HCT116 (cell line): ENCODE measurements around the gene CLEC11A. TPM values are rescaled to one million over a fixed set of nuclear protein-coding genes. Genes with fewer than 3 reads are reported as not detected.

Experiments
- ATAC-seq: fragments of 200-7000 bp; cut with Tn5 transposase; 2 replicates; pipeline ENCODE4 v1.9.1; 2020; ENCODE audit warnings: mild to moderate bottlenecking, moderate library complexity
- BruUV-seq: library from RNA; stranded (reverse); fragments of 400-500 nt; replicated peaks from 2 replicates; lab custom pipeline; 2021; lab: Mats Ljungman, UMichigan
- CTCF ChIA-PET: fragments of 300-600 bp; sonication (Branson Sonifier 250); formaldehyde crosslinking; loops from one replicate; lab custom pipeline; 2021; ENCODE audit warnings: antibody characterized with exemption; lab: Charles Lee
- POLR2A ChIA-PET: fragments of 300-600, 350-600 bp; sonication (Branson Sonifier 250); formaldehyde crosslinking; loops from one replicate; lab custom pipeline; 2021; ENCODE audit warnings: antibody characterized with exemption; lab: Charles Lee
- RAD21 ChIA-PET, 2 experiments: fragments of 300-600 bp; sonication (Branson Sonifier 250); formaldehyde crosslinking; loops; one replicate each; lab custom pipeline; 2023; ENCODE audit warnings: low total read pairs in 2 of 2; ENCODE audit not compliant: uncharacterized antibody in 2 of 2, unreplicated experiment in 2 of 2, low non-redundant PET in 1 of 2; lab: Charles Lee
- DNase-seq: peaks from one replicate; pipeline ENCODE4 v3.0.0-alpha.2; 2010; ENCODE audit warnings: low read depth, low spot score
- H2AFZ ChIP-seq: fragments of 200-600 bp; shearing (Covaris generic), sonication (generic); 2 replicates; pipeline ENCODE4 v1.6.1; 2017; ENCODE audit warnings: low read depth, mixed run types, mixed read lengths, antibody characterized with exemption, low read length; ENCODE audit not compliant: poor library complexity, severe bottlenecking
- H3K27ac ChIP-seq: 2 replicates; pipeline ENCODE4 v1.5.1; 2012; ENCODE audit warnings: low read depth, low read length
- H3K27me3 ChIP-seq: fragments of 200-600 bp; sonication (generic); 2 replicates; pipeline ENCODE4 v1.6.1; 2016; ENCODE audit warnings: mixed run types, low read length, mixed read lengths; ENCODE audit not compliant: insufficient read depth
- H3K36me3 ChIP-seq, 2 experiments: fragments of 200-500 bp in 1 of 2; fragments of 200-600 bp in 1 of 2; sonication (Bioruptor generic) in 1 of 2; sonication (generic) in 1 of 2; 2 replicates each; pipeline versions ENCODE4 v1.5.1 to v1.6.1; 2014 to 2016; ENCODE audit warnings: low read length in 2 of 2, inconsistent platforms in 1 of 2, mixed read lengths in 1 of 2, mixed run types in 1 of 2; ENCODE audit not compliant: insufficient read depth in 2 of 2, control insufficient read depth in 1 of 2
- H3K4me1 ChIP-seq, 2 experiments: fragments of 200-600 bp in 1 of 2; sonication (generic) in 1 of 2; 2 replicates each; pipeline versions ENCODE4 v1.5.1 to v1.6.1; 2012 to 2017; ENCODE audit warnings: low read length in 2 of 2, inconsistent platforms in 1 of 2, mild to moderate bottlenecking in 1 of 2, mixed read lengths in 1 of 2, mixed run types in 1 of 2, moderate library complexity in 1 of 2; ENCODE audit not compliant: insufficient read depth in 2 of 2, control insufficient read depth in 1 of 2
- H3K4me2 ChIP-seq: fragments of 200-600 bp; sonication (generic); 2 replicates; pipeline ENCODE4 v1.6.1; 2017; ENCODE audit warnings: mixed run types, low read length, mixed read lengths
- H3K4me3 ChIP-seq, 2 experiments: fragments of 200-600 bp in 1 of 2; sonication (generic) in 1 of 2; replicated peaks in 1 of 2; 2 replicates each; pipeline ENCODE4 v1.5.1; 2011 to 2016; ENCODE audit warnings: low read length in 2 of 2, control low read depth in 1 of 2, low read depth in 1 of 2, mild to moderate bottlenecking in 1 of 2, mixed read lengths in 1 of 2, mixed run types in 1 of 2
- H3K79me2 ChIP-seq: fragments of 200-600 bp; sonication (generic); 2 replicates; pipeline ENCODE4 v1.6.1; 2017; ENCODE audit warnings: mild to moderate bottlenecking, mixed run types, low read length, moderate library complexity, mixed read lengths; ENCODE audit not compliant: insufficient read depth
- H3K9ac ChIP-seq: fragments of 200-600 bp; sonication (generic); 2 replicates; pipeline ENCODE4 v1.6.1; 2016; ENCODE audit warnings: low read length, mixed read lengths
- H3K9me2 ChIP-seq: fragments of 200-600 bp; sonication (generic), shearing (Covaris generic); 2 replicates; pipeline ENCODE4 v1.6.1; 2017; ENCODE audit warnings: mixed run types, mild to moderate bottlenecking, moderate library complexity; ENCODE audit not compliant: insufficient read depth
- H3K9me3 ChIP-seq, 2 experiments: fragments of 200-500 bp in 1 of 2; fragments of 200-600 bp in 1 of 2; sonication (Bioruptor generic) in 1 of 2; sonication (generic) in 1 of 2; 2 replicates each; pipeline ENCODE4 v1.6.1; 2014 to 2017; ENCODE audit warnings: low read length in 2 of 2, mixed read lengths in 2 of 2, inconsistent platforms in 1 of 2, low read depth in 1 of 2, mild to moderate bottlenecking in 1 of 2, mixed run types in 1 of 2, moderate library complexity in 1 of 2; ENCODE audit not compliant: control insufficient read depth in 1 of 2, insufficient read depth in 1 of 2
- H4K20me1 ChIP-seq: fragments of 200-600 bp; sonication (generic), shearing (Covaris generic); 2 replicates; pipeline ENCODE4 v1.6.1; 2017; ENCODE audit warnings: mixed run types, mild to moderate bottlenecking, moderate library complexity; ENCODE audit not compliant: insufficient read depth
- CBX3 ChIP-seq: IDR thresholded peaks from 2 replicates; pipeline ENCODE4 v1.6.1; 2012; ENCODE audit warnings: low read depth
- CEBPB ChIP-seq: IDR thresholded peaks from 2 replicates; pipeline ENCODE4 v1.6.1; 2012; ENCODE audit warnings: low read depth
- EGR1 ChIP-seq: IDR thresholded peaks from 2 replicates; pipeline ENCODE4 v1.6.1; 2012; ENCODE audit warnings: low read depth
- ELF1 ChIP-seq: IDR thresholded peaks from 2 replicates; pipeline ENCODE4 v1.6.1; 2012; ENCODE audit warnings: low read depth, borderline replicate concordance
- EZH2 ChIP-seq: fragments of 200-600 bp; sonication (generic); IDR thresholded peaks from 2 replicates; pipeline ENCODE4 v1.6.1; 2017; ENCODE audit warnings: antibody characterized with exemption, mixed run types
- EZH2phosphoT487 ChIP-seq: fragments of 200-600 bp; IDR thresholded peaks from 2 replicates; pipeline ENCODE4 v1.6.1; 2018; ENCODE audit warnings: antibody characterized with exemption, borderline replicate concordance
- JUND ChIP-seq: IDR thresholded peaks from 2 replicates; pipeline ENCODE4 v1.6.1; 2012
- POLR2A ChIP-seq: IDR thresholded peaks from 2 replicates; pipeline ENCODE4 v1.7.0; 2011; ENCODE audit warnings: borderline replicate concordance; ENCODE audit not compliant: insufficient read depth, insufficient read length; ENCODE audit errors: extremely low read depth
- POLR2AphosphoS5 ChIP-seq: IDR thresholded peaks from 2 replicates; pipeline ENCODE4 v1.6.1; 2011; ENCODE audit warnings: mild to moderate bottlenecking, low read depth, low read length, moderate library complexity
- RAD21 ChIP-seq: IDR thresholded peaks from 2 replicates; pipeline ENCODE4 v1.6.1; 2012; ENCODE audit warnings: low read depth, mild to moderate bottlenecking
- TCF7L2 ChIP-seq: IDR thresholded peaks from 2 replicates; pipeline ENCODE4 v1.7.0; 2011; ENCODE audit warnings: borderline replicate concordance, inconsistent platforms; ENCODE audit not compliant: insufficient read depth, insufficient read length; ENCODE audit errors: extremely low read depth
- YY1 ChIP-seq: IDR thresholded peaks from 2 replicates; pipeline ENCODE4 v1.6.1; 2011; ENCODE audit warnings: low read length, low read depth, moderate library complexity, mild to moderate bottlenecking; ENCODE audit not compliant: insufficient replicate concordance; ENCODE audit errors: extremely low read depth
- ZFX ChIP-seq: fragments of 450-650 bp; IDR thresholded peaks from 2 replicates; pipeline ENCODE4 v1.6.1; 2017
- ZNF274 ChIP-seq: fragments of 200-500 bp; sonication (Bioruptor generic); IDR thresholded peaks from 2 replicates; pipeline ENCODE4 v1.6.1; 2014; ENCODE audit warnings: mild to moderate bottlenecking, low read depth, low read length, inconsistent platforms
- intact Hi-C: fragments of 100-400 bp; cut with micrococcal nuclease; formaldehyde crosslinking; loops from 2 replicates; pipeline ENCODE4 v1.10.0; 2022
- total RNA-seq: library from RNA; stranded (reverse); gene quantifications from one replicate; pipeline ENCODE4 v1.2.1, GENCODE V29; 2021; ENCODE audit not compliant: unreplicated experiment
- TF ChIP-seq, protein P1 (sequence below): IDR thresholded peaks from 2 replicates; pipeline ENCODE4 v1.6.1; 2012

Gene CLEC11A
- total RNA-seq, 1 experiment from 2014 or later = 7.1 TPM

GRCh38 chr19:50725911-50726230 is 2.7 kb downstream of the CLEC11A start (continued):
- TF ChIP-seq TCF7L2 = no peak
- TF ChIP-seq, protein P1, sequence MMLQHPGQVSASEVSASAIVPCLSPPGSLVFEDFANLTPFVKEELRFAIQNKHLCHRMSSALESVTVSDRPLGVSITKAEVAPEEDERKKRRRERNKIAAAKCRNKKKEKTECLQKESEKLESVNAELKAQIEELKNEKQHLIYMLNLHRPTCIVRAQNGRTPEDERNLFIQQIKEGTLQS = no peak

DNA sequence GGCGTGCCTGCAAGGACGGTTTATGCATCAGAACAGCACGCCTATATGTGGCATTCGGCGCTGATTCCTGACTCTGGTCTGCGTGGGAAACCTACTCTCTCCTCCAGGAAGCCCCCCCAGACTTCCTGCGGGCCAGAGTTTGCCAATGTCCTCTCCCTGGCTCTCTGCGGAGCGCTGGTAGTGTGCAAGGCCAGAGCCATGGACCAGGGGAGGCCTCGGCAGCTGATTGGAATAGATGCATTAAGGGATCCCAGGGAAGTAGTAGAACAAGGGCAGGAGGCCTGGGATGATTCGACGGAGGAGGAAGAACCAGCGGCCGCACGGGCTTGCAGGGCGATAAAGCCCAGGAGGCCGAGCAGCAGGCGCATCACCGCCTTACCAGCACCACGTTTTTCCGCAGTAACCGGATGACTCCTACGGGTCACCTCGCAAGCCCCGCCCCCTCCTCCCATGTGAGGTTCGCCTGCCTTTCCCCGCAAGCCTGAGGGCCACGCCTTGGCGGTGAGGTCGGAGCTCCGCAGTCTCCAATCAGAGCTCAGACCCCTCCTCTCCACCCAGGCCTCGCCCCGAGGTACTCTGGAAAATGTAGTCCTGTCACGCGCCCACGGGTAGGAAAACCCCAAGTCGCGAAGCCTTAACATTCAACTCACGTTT is 5.0 kb downstream of the CLEC11A start:
- Histone ChIP-seq H3K9ac (no peak overlapping the region), H3K9me3 (no peaks in the 10 kb centered on the region), H3K27ac (no peak overlapping the region), H3K4me2 (no peak overlapping the region), H3K79me2 (peaks cover 16% of the 10 kb centered on the region), H3K4me1 (peaks cover 12 to 24% of the 10 kb centered on the region in 2 experiments; a peak in 3 of 4 replicates), H2AFZ (no peak overlapping the region), H3K9me2 (no peaks in the 10 kb centered on the region), H3K27me3 (no peaks in the 10 kb centered on the region)
- ChIA-PET POLR2A (no interaction called here), CTCF (no interaction called here)
- no peak for ATAC-seq
- intact Hi-C loops = no loop called here
- BruUV-seq = no TSS peak
- TF ChIP-seq POLR2A (no peak), ZFX (peak; percentile 17; the same call in 1 of the 2 replicates), EGR1 (no peak), JUND (no peak), CEBPB (no peak), YY1 (no peak)
- TF ChIP-seq, all 23 proteins: peak for 1
- no peak overlapping the region for H3K4me3 ChIP-seq
- no peak for DNase-seq
- RAD21 ChIA-PET = no interaction called here
- no peaks in the 10 kb centered on the region for H4K20me1 ChIP-seq
- no peaks in the 10 kb centered on the region for H3K36me3 ChIP-seq

- H3K36me3 ChIP-seq = no peaks in the 10 kb centered on the region
- H3K4me2 ChIP-seq = no peak overlapping the region
- no peak overlapping the region for H3K9ac ChIP-seq
- H3K79me2 ChIP-seq = peaks cover 16% of the 10 kb centered on the region
- no peak overlapping the region for H2AFZ ChIP-seq
- no peaks in the 10 kb centered on the region for H3K9me3 ChIP-seq
- DNase-seq (no peak), ATAC-seq (no peak)
- no peak for TF ChIP-seq ELF1
- no peak for TF ChIP-seq ZNF274
- TF ChIP-seq POLR2AphosphoS5 = no peak
- TF ChIP-seq EZH2 = no peak
- TF ChIP-seq CBX3 = no peak
- no peak for TF ChIP-seq JUND
- TF ChIP-seq EZH2phosphoT487 = no peak
- TF ChIP-seq YY1 = no peak
- no peak for TF ChIP-seq CEBPB
- TF ChIP-seq RAD21 = no peak
- H3K27me3 ChIP-seq = no peaks in the 10 kb centered on the region
- no peak overlapping the region for H3K27ac ChIP-seq
- intact Hi-C loops = no loop called here
- no TSS peak for BruUV-seq
- CTCF ChIA-PET = no interaction called here
- RAD21 ChIA-PET = interaction anchor here (0.6 to 0.7 kb wide), 2 partner anchors 52 kb away, joined by 4 to 8 read pairs; no protein-coding TSS in a partner anchor
- H3K4me3 ChIP-seq = no peak overlapping the region
- peaks cover 6 to 14% of the 10 kb centered on the region in 2 experiments; a peak in 2 of 4 replicates for H3K4me1 ChIP-seq
- no peaks in the 10 kb centered on the region for H4K20me1 ChIP-seq
- POLR2A ChIA-PET = no interaction called here
- H3K9me2 ChIP-seq = no peaks in the 10 kb centered on the region
Measured at GRCh38 chr19:50729894-50730293, 6.7 kb downstream of the CLEC11A start.
